ENCODE measurements around the gene NEAT1. TPM values are rescaled to one million over a fixed set of nuclear protein-coding genes. Genes with fewer than 3 reads are reported as not detected.

Gene NEAT1
- total and polyA plus RNA-seq, 9 of the 15 experiments (the other 6 are each of a cell fraction or from before 2014, with no cell fraction given), result 20.1 to 389 (median 62.8) TPM

DNA sequence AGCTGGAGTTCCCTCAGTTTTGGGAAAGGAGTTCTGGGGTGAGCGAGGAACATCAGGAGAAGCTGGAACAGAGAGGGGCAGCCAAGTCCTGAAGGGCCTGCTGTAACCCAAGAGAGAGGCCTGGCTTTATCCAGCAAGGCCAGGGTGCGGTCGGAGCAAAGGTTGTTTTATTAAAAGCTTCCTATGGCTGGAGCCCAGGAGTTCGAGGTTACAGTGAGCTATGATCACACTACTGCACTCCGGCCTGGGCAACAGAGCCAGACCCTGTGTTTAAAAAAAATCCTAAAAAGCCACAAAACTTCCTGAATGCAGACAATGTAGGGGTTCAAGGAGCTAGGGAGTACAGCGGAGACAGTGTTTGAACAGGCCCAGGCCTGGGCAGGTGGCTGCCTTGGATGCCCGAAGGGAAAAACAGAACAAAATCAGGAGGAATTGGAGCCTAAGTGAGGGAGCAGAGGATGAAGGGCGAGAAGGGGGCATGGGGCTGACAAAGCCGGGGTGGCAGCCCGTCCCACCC lies 54.1 kb downstream of the NEAT1 start (continued):
- no peak for TF ChIP-seq SAP30 (IDR thresholded peaks at IDR 0.05; ENCODE audit: borderline replicate concordance, insufficient read depth, low read depth, low read length, poor library complexity, severe bottlenecking)
- TF ChIP-seq ZNF354B (CRISPR knock-in tag; IDR thresholded peaks at IDR 0.05), result no peak
- no peak for TF ChIP-seq NFE2 (IDR thresholded peaks at IDR 0.05; ENCODE audit: low read depth)
- no peak for TF ChIP-seq ZNF347 (CRISPR knock-in tag; IDR thresholded peaks at IDR 0.05; ENCODE audit: low read depth)
- TF ChIP-seq, protein P1, sequence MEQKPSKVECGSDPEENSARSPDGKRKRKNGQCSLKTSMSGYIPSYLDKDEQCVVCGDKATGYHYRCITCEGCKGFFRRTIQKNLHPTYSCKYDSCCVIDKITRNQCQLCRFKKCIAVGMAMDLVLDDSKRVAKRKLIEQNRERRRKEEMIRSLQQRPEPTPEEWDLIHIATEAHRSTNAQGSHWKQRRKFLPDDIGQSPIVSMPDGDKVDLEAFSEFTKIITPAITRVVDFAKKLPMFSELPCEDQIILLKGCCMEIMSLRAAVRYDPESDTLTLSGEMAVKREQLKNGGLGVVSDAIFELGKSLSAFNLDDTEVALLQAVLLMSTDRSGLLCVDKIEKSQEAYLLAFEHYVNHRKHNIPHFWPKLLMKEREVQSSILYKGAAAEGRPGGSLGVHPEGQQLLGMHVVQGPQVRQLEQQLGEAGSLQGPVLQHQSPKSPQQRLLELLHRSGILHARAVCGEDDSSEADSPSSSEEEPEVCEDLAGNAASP (IDR thresholded peaks at IDR 0.05), result no peak
- TF ChIP-seq, protein P2, sequence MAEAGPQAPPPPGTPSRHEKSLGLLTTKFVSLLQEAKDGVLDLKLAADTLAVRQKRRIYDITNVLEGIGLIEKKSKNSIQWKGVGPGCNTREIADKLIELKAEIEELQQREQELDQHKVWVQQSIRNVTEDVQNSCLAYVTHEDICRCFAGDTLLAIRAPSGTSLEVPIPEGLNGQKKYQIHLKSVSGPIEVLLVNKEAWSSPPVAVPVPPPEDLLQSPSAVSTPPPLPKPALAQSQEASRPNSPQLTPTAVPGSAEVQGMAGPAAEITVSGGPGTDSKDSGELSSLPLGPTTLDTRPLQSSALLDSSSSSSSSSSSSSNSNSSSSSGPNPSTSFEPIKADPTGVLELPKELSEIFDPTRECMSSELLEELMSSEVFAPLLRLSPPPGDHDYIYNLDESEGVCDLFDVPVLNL (CRISPR knock-in tag; IDR thresholded peaks at IDR 0.05; ENCODE audit: low read depth), result no peak
- TF ChIP-seq, protein P3, sequence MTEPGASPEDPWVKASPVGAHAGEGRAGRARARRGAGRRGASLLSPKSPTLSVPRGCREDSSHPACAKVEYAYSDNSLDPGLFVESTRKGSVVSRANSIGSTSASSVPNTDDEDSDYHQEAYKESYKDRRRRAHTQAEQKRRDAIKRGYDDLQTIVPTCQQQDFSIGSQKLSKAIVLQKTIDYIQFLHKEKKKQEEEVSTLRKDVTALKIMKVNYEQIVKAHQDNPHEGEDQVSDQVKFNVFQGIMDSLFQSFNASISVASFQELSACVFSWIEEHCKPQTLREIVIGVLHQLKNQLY (CRISPR knock-in tag; conservative IDR thresholded peaks at IDR 0.05), result 0 out of 4 replicates have a peak, but pooled peaks of 1 of the 2 experiments have one; percentile 9
- TF ChIP-seq ZNF766 (CRISPR knock-in tag; conservative IDR thresholded peaks at IDR 0.05), result no peak
- TF ChIP-seq KAT7 (CRISPR knock-in tag; IDR thresholded peaks at IDR 0.05; ENCODE audit: borderline replicate concordance), result peak; percentile 27; the same call in 1 of the 2 replicates
- TF ChIP-seq NR2C1 (IDR thresholded peaks at IDR 0.05), result no peak
- TF ChIP-seq NR2C1 (tag; IDR thresholded peaks at IDR 0.05), result no peak; the same call in 1 of the 2 replicates
- peak; percentile 48; the same call in 1 of the 2 replicates for TF ChIP-seq SUPT5H (IDR thresholded peaks at IDR 0.05)
- TF ChIP-seq FOSL1 (tag; conservative IDR thresholded peaks at IDR 0.05), result no peak
- no peak for TF ChIP-seq SAFB2 (IDR thresholded peaks at IDR 0.05; ENCODE audit: borderline replicate concordance, low read depth, low read length, severe bottlenecking)
- TF ChIP-seq, protein P4, sequence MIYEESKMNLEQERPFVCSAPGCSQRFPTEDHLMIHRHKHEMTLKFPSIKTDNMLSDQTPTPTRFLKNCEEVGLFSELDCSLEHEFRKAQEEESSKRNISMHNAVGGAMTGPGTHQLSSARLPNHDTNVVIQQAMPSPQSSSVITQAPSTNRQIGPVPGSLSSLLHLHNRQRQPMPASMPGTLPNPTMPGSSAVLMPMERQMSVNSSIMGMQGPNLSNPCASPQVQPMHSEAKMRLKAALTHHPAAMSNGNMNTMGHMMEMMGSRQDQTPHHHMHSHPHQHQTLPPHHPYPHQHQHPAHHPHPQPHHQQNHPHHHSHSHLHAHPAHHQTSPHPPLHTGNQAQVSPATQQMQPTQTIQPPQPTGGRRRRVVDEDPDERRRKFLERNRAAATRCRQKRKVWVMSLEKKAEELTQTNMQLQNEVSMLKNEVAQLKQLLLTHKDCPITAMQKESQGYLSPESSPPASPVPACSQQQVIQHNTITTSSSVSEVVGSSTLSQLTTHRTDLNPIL (CRISPR knock-in tag; IDR thresholded peaks at IDR 0.05), result 0 out of 2 replicates have a peak, but pooled peaks have one; percentile 26
- TF ChIP-seq ZNF174 (CRISPR knock-in tag; IDR thresholded peaks at IDR 0.05), result no peak
- TF ChIP-seq, protein P5, sequence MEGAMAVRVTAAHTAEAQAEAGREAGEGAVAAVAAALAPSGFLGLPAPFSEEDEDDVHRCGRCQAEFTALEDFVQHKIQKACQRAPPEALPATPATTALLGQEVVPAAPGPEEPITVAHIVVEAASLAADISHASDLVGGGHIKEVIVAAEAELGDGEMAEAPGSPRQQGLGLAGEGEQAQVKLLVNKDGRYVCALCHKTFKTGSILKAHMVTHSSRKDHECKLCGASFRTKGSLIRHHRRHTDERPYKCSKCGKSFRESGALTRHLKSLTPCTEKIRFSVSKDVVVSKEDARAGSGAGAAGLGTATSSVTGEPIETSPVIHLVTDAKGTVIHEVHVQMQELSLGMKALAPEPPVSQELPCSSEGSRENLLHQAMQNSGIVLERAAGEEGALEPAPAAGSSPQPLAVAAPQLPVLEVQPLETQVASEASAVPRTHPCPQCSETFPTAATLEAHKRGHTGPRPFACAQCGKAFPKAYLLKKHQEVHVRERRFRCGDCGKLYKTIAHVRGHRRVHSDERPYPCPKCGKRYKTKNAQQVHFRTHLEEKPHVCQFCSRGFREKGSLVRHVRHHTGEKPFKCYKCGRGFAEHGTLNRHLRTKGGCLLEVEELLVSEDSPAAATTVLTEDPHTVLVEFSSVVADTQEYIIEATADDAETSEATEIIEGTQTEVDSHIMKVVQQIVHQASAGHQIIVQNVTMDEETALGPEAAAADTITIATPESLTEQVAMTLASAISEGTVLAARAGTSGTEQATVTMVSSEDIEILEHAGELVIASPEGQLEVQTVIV (CRISPR knock-in tag; IDR thresholded peaks at IDR 0.05; ENCODE audit: borderline replicate concordance), result 0 out of 2 replicates have a peak, but pooled peaks have one; percentile 49
- TF ChIP-seq ZNF124 (CRISPR knock-in tag; IDR thresholded peaks at IDR 0.05), result no peak
- TF ChIP-seq, protein P6, sequence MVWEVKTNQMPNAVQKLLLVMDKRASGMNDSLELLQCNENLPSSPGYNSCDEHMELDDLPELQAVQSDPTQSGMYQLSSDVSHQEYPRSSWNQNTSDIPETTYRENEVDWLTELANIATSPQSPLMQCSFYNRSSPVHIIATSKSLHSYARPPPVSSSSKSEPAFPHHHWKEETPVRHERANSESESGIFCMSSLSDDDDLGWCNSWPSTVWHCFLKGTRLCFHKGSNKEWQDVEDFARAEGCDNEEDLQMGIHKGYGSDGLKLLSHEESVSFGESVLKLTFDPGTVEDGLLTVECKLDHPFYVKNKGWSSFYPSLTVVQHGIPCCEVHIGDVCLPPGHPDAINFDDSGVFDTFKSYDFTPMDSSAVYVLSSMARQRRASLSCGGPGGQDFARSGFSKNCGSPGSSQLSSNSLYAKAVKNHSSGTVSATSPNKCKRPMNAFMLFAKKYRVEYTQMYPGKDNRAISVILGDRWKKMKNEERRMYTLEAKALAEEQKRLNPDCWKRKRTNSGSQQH (CRISPR knock-in tag; IDR thresholded peaks at IDR 0.05), result 0 out of 2 replicates have a peak, but pooled peaks have one; percentile 5
- TF ChIP-seq ZC3H11A (IDR thresholded peaks at IDR 0.05; ENCODE audit: low read depth, low read length), result no peak

Measured in K562 (cell line).